IMR-90 (cell line): Measurements from ENCODE around the gene TCF12. TPM values are rescaled to one million over a fixed set of nuclear protein-coding genes. Genes with fewer than 3 reads are reported as not detected.

Experiments
- ATAC-seq: fragments of 200-7000 bp; cut with Tn5 transposase; 2 replicates; pipeline ENCODE4 v1.9.1; 2020; ENCODE audit warnings: low read depth, mild to moderate bottlenecking, moderate library complexity
- BruUV-seq: library from RNA; stranded (reverse); fragments of 400-500 nt; replicated peaks from 2 replicates; lab custom pipeline; 2021; lab: Mats Ljungman, UMichigan
- CTCF ChIA-PET: fragments of 300-600 bp; formaldehyde crosslinking; extraction: SDS; loops from one replicate; lab custom pipeline; 2021; ENCODE audit warnings: antibody characterized with exemption; lab: Yijun Ruan, JAX
- POLR2A ChIA-PET: fragments of 300-600 bp; sonication (Branson Sonifier 250); formaldehyde crosslinking; loops from one replicate; lab custom pipeline; 2022; ENCODE audit warnings: antibody characterized with exemption; ENCODE audit not compliant: unreplicated experiment; lab: Charles Lee
- DNase-seq: peaks from one replicate; pipeline ENCODE4 v3.0.0; 2013
- H2AFZ ChIP-seq: replicated peaks from 2 replicates; pipeline ENCODE3; 2013; ENCODE audit warnings: low read length, mild to moderate bottlenecking; ENCODE audit not compliant: poor library complexity
- H2AK5ac ChIP-seq: 2 replicates; pipeline ENCODE4 v1.6.1; 2013; ENCODE audit warnings: low read depth, low read length, inconsistent platforms
- H2AK9ac ChIP-seq: replicated peaks from 2 replicates; pipeline ENCODE3; 2013; ENCODE audit warnings: mild to moderate bottlenecking, low read depth, low read length, moderate library complexity; ENCODE audit not compliant: poor library complexity
- H2BK120ac ChIP-seq: 2 replicates; pipeline ENCODE4 v1.6.1; 2013; ENCODE audit warnings: low read depth, low read length, inconsistent platforms
- H2BK15ac ChIP-seq: 3 replicates; pipeline ENCODE4 v1.6.1; 2013; ENCODE audit warnings: low read depth, low read length, inconsistent platforms
- H2BK20ac ChIP-seq: 2 replicates; pipeline ENCODE4 v1.6.1; 2013; ENCODE audit warnings: low read depth, mild to moderate bottlenecking, inconsistent platforms, low read length, moderate library complexity
- H2BK5ac ChIP-seq: 2 replicates; pipeline ENCODE4 v1.6.1; 2013; ENCODE audit warnings: mild to moderate bottlenecking, low read depth, low read length, inconsistent platforms; ENCODE audit not compliant: poor library complexity, severe bottlenecking
- H3K14ac ChIP-seq: replicated peaks from 2 replicates; pipeline ENCODE4 v1.6.1; 2013; ENCODE audit warnings: low read depth, low read length, inconsistent platforms
- H3K18ac ChIP-seq: 2 replicates; pipeline ENCODE4 v1.6.1; 2013; ENCODE audit warnings: low read depth, low read length, control low read depth
- H3K23ac ChIP-seq: 2 replicates; pipeline ENCODE4 v1.6.1; 2013; ENCODE audit warnings: low read depth, low read length, inconsistent platforms
- H3K27ac ChIP-seq: 2 replicates; pipeline ENCODE4 v1.5.1; 2013; ENCODE audit warnings: mild to moderate bottlenecking, control low read depth, low read length; ENCODE audit not compliant: insufficient read depth
- H3K27me3 ChIP-seq: 2 replicates; pipeline ENCODE4 v1.6.1; 2013; ENCODE audit warnings: low read length; ENCODE audit not compliant: control insufficient read depth, insufficient read depth
- H3K36me3 ChIP-seq: 2 replicates; pipeline ENCODE4 v1.6.1; 2013; ENCODE audit warnings: low read length, mixed read lengths; ENCODE audit not compliant: control insufficient read depth, insufficient read depth
- H3K4ac ChIP-seq: 2 replicates; pipeline ENCODE4 v1.6.1; 2013; ENCODE audit warnings: low read depth, low read length, inconsistent platforms
- H3K4me1 ChIP-seq: 2 replicates; pipeline ENCODE4 v1.6.1; 2013; ENCODE audit warnings: low read length, mixed read lengths; ENCODE audit not compliant: control insufficient read depth, insufficient read depth
- H3K4me2 ChIP-seq: 2 replicates; pipeline ENCODE4 v1.6.1; 2013; ENCODE audit warnings: low read depth, mild to moderate bottlenecking, control low read depth, low read length, moderate library complexity
- H3K4me3 ChIP-seq: 2 replicates; pipeline ENCODE4 v1.5.1; 2013; ENCODE audit warnings: low read depth, mild to moderate bottlenecking, control low read depth, low read length, moderate library complexity; ENCODE audit not compliant: insufficient read depth
- H3K56ac ChIP-seq: 2 replicates; pipeline ENCODE4 v1.6.1; 2013; ENCODE audit warnings: low read length, inconsistent platforms; ENCODE audit not compliant: insufficient read depth; ENCODE audit errors: extremely low read depth
- H3K79me1 ChIP-seq, 2 experiments: 2 replicates each; pipeline ENCODE4 v1.6.1; 2013; ENCODE audit warnings: low read length in 2 of 2, inconsistent platforms in 1 of 2, low read depth in 1 of 2
- H3K9ac ChIP-seq: 2 replicates; pipeline ENCODE4 v1.6.1; 2013; ENCODE audit warnings: low read depth, low read length, control low read depth
- H3K9me1 ChIP-seq: 2 replicates; pipeline ENCODE4 v1.6.1; 2013; ENCODE audit warnings: low read length, inconsistent platforms; ENCODE audit not compliant: insufficient read depth
- H3K9me3 ChIP-seq: 2 replicates; pipeline ENCODE4 v1.6.1; 2013; ENCODE audit warnings: low read length; ENCODE audit not compliant: control insufficient read depth, insufficient read depth
- H4K20me1 ChIP-seq: 2 replicates; pipeline ENCODE4 v1.6.1; 2013; ENCODE audit warnings: low read length, inconsistent platforms; ENCODE audit not compliant: insufficient read depth
- H4K5ac ChIP-seq: 2 replicates; pipeline ENCODE4 v1.6.1; 2013; ENCODE audit warnings: mild to moderate bottlenecking, low read depth, low read length, control low read depth
- H4K8ac ChIP-seq, 2 experiments: 2 replicates each; pipeline ENCODE4 v1.6.1; 2013; ENCODE audit warnings: low read depth in 2 of 2, low read length in 2 of 2, control low read depth in 1 of 2, inconsistent platforms in 1 of 2
- H4K91ac ChIP-seq: 2 replicates; pipeline ENCODE4 v1.6.1; 2013; ENCODE audit warnings: low read depth, low read length, inconsistent platforms; ENCODE audit not compliant: insufficient read depth
- NFE2L2 ChIP-seq: fragments of 150-350 bp; IDR thresholded peaks from 2 replicates; pipeline ENCODE4 v1.6.1; 2016; ENCODE audit warnings: low read depth, mild to moderate bottlenecking, low read length
- WGBS, 2 experiments: methylation state at CpG; one replicate each; pipeline versions ENCODE4 v1.1.5 to v1.1.7; 2013; ENCODE audit warnings: missing lambda C conversion rate in 2 of 2; ENCODE audit not compliant: insufficient read length in 1 of 2; ENCODE audit errors: extremely low coverage in 2 of 2; 5-methylcytosine and 5-hydroxymethylcytosine counted together
- dilution Hi-C: fragments of 300-500 bp; cut with HindIII; formaldehyde crosslinking; loops from one replicate; pipeline ENCODE4 v1.14.3; 2018; ENCODE audit warnings: low sequenced_read_pairs; ENCODE audit not compliant: unreplicated experiment
- in situ Hi-C: fragments of 300-500 bp; cut with MboI; formaldehyde crosslinking; loops from 3 replicates; pipeline ENCODE4 v1.14.3; 2019; ENCODE audit warnings: low sequenced_read_pairs, inconsistent platforms, mixed read lengths
- intact Hi-C: fragments of 100-400 bp; cut with micrococcal nuclease; formaldehyde crosslinking; loops from 2 replicates; pipeline ENCODE4 v1.10.0; 2022
- polyA plus RNA-seq, 3 experiments: library from polyadenylated mRNA; depleted of rRNA; stranded (reverse); fragments of >200 nt; gene quantifications; 2 replicates each; pipeline ENCODE4 v1.2.3, GENCODE V29; 2012; ENCODE audit warnings: low replicate concordance in 1 of 3
- total RNA-seq: library from RNA; depleted of rRNA; stranded (reverse); fragments of >200 nt; gene quantifications from 2 replicates; pipeline ENCODE4 v1.2.3, GENCODE V29; 2012

The TCF12 gene
- total and polyA plus RNA-seq, 2 of the 4 experiments (the other 2 are of a cell fraction) = 79.4 to 160 TPM

DNA sequence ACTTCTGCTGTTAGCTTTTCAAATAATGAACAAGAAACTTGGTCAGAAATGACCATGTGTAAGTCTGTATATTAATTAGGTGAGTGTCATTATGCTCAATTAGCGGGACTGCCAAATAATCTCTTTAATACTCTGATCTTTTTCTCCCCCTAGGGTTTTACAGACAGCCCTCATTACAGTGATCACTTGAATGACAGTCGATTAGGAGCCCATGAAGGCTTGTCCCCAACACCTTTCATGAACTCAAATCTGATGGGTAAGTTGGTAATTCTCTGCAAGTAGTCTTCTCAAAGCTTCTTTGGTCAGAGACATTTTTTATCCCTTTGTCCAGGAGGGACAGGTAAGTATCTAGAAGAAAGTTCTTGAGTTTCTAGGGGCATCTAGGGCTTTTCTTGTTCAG is 173.2 kb downstream of the TCF12 start:
- intact Hi-C loops = no loop called here

More for the DNA sequence above, 173.2 kb downstream of the TCF12 start:
- no CpG with 5 or more reads among the region's 2 CpGs for WGBS, 2 experiments
- no peak overlapping the region for H4K5ac ChIP-seq
- DNase-seq (no peak), ATAC-seq (no peak)
- no peak overlapping the region for H3K4me3 ChIP-seq
- H3K9me3 ChIP-seq = no peaks in the 10 kb centered on the region
- peaks cover 10% of the 10 kb centered on the region; the same call in 1 of the 2 replicates for H4K20me1 ChIP-seq
- H3K9me1 ChIP-seq = 0 out of 2 replicates have a peak, but pooled peaks cover 3% of the 10 kb centered on the region
- H3K23ac ChIP-seq = no peak overlapping the region
- H3K14ac ChIP-seq = no peak overlapping the region
- ChIA-PET POLR2A (no interaction called here), CTCF (no interaction called here)
- no peak overlapping the region for H2BK5ac ChIP-seq
- H2AFZ ChIP-seq = no peak overlapping the region
- H2BK15ac ChIP-seq = no peak overlapping the region
- no peak overlapping the region for H2AK9ac ChIP-seq
- dilution Hi-C loops (no loop called here), in situ Hi-C loops (no loop called here)
- no peak overlapping the region for H3K4me2 ChIP-seq
- H3K4ac ChIP-seq = no peak overlapping the region
- H3K36me3 ChIP-seq = peaks cover 2% of the 10 kb centered on the region
- H4K8ac ChIP-seq = no peak overlapping the region
- peaks cover 20 to 45% of the 10 kb centered on the region in 2 experiments for H3K79me1 ChIP-seq
- H4K91ac ChIP-seq = no peak overlapping the region
- H3K4me1 ChIP-seq = peaks cover 2% of the 10 kb centered on the region; the same call in 1 of the 2 replicates
- TF ChIP-seq NFE2L2 = no peak
- H3K27me3 ChIP-seq = no peaks in the 10 kb centered on the region
- H2BK20ac ChIP-seq = no peak overlapping the region
- H3K56ac ChIP-seq = no peak overlapping the region
- no TSS peak for BruUV-seq
- H2AK5ac ChIP-seq = no peak overlapping the region
- H3K27ac ChIP-seq = no peak overlapping the region
- no peak overlapping the region for H3K18ac ChIP-seq
- H3K9ac ChIP-seq = no peak overlapping the region
- H2BK120ac ChIP-seq = no peak overlapping the region
